Subcutaneous adipose tissue (tissue), 4 donors: ENCODE data around the gene SLC13A4. TPM values are rescaled to one million over a fixed set of nuclear protein-coding genes. Genes with fewer than 3 reads are reported as not detected.

Experiments used
- CTCF ChIP-seq: fragments of 450-650 bp; IDR thresholded peaks from one replicate; pipeline ENCODE4 v1.5.1; 2016; ENCODE audit warnings: low read depth, mild to moderate bottlenecking, control low read depth, antibody characterized with exemption, moderate library complexity
- total RNA-seq, 4 donors: library from RNA; depleted of rRNA; stranded (reverse); fragments of >200 nt; gene quantifications; one replicate each; pipeline ENCODE4 v1.1.0, GENCODE V29; 2016

Gene SLC13A4
- total RNA-seq, 4 donors from 2014 or later: 0.17 to 0.88 TPM; not detected in 2

GRCh38 chr7:135650831-135651573, 77.0 kb downstream of the SLC13A4 start:
- TF ChIP-seq CTCF: no peak

GRCh38 chr7:135648235-135648634, 79.8 kb downstream of the SLC13A4 start:
- TF ChIP-seq CTCF: no peak

GRCh38 chr7:135647755-135648154, 80.2 kb downstream of the SLC13A4 start:
- TF ChIP-seq CTCF: no peak

GRCh38 chr7:135645296-135645904, 82.6 kb downstream of the SLC13A4 start:
- TF ChIP-seq CTCF: no peak

- TF ChIP-seq CTCF: no peak
Observed at GRCh38 chr7:135644729-135645128, 83.3 kb downstream of the SLC13A4 start.

GRCh38 chr7:135644154-135644553, 83.8 kb downstream of the SLC13A4 start:
- TF ChIP-seq CTCF: no peak

- TF ChIP-seq CTCF: no peak
Observed at GRCh38 chr7:135634191-135634878, 93.7 kb downstream of the SLC13A4 start.
